GM12873 (cell line): ENCODE data around the gene CPNE5.

Experiments
- CTCF ChIP-seq: IDR thresholded peaks from 2 replicates; pipeline ENCODE4 v1.5.1; 2012; ENCODE audit warnings: low read depth, mild to moderate bottlenecking, moderate library complexity, low read length, control low read depth; ENCODE audit not compliant: insufficient read depth; ENCODE audit errors: missing control alignments

The CPNE5 gene

GRCh38 chr6:36874443-36875249, 35.4 kb upstream of the CPNE5 start, which contains the start of gene PPIL1:
TSS of gene PPIL1 (minus strand) at chr6:36874803. CDS start at chr6:36874772, 31 bp downstream.
- TF ChIP-seq CTCF = peak; percentile 20

DNA sequence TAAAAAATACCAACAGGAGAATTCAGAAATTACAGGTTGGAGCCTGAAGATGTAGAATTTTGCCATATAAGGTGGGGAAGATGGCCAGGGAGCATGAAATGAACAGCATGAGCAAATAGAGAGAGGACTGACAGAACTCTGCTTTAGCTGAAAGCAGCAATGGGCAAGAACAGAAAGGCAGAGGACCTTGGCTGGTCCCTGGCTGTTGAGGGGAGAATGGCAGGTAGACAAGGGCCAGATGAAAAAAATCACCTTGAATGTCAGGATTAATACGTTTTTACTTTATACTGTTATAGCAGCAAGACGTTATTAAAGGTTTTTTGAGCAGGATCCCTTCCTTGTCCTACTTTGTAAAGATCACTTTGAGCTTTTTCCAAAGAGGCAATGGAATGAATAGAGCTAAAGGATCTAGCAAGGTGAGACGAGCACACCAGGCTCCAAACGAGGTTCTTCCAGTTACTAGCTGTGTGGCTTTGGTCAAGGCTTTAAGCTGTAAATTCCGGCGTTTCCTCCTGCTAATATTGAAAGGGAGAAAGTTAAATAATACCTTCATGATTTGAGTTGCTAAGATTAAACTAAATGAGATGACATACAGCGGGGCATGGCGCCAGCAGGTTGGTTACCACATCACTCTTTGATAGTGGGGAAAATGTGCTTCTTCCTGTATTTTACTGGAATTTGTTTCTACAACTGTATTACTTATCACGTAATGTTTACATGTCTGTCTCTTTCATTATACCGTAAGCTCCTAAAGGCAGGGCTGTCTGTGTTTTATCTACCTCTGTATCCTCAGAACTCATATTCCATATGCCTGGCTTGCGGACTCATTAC, 34.6 kb upstream of the CPNE5 start:
- TF ChIP-seq CTCF = peak; percentile 51

GRCh38 chr6:36873115-36873514, 33.9 kb upstream of the CPNE5 start:
- TF ChIP-seq CTCF = no peak

DNA sequence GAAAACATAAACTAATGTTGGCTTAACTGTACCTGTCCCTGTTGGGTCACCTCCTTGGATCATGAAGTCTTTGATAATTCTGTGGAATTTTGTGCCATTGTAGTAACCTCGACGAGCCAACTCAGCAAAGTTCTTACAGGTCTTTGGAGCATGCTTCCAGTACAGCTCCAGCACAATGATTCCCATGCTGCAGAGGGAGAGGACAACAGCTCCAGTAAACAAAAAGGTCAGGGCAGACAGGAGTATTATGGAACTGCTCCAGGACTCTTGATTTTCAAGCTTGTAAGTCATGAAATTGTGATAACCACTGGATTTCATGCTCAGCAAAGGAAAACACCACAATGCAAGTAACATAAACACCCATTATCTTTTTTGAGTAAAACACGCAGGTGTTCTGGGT, 32.4 kb upstream of the CPNE5 start:
- no peak for TF ChIP-seq CTCF

GRCh38 chr6:36867471-36868224, 28.4 kb upstream of the CPNE5 start:
- no peak for TF ChIP-seq CTCF

- no peak for TF ChIP-seq CTCF
Observed at GRCh38 chr6:36865835-36866234, 26.6 kb upstream of the CPNE5 start.
